Gastroesophageal sphincter (tissue), 3 donors: Measurements from ENCODE around the gene STYXL2.

Experiments used
- CTCF ChIP-seq, 4 experiments: fragments of 200-600 bp in 2 of 4; fragments of 450-650 bp in 2 of 4; sonication (generic) in 1 of 4; IDR thresholded peaks; one replicate each; pipeline ENCODE4 v1.5.1; 2017 to 2019; ENCODE audit warnings: antibody characterized with exemption in 4 of 4, mild to moderate bottlenecking in 2 of 4, moderate library complexity in 2 of 4
- EP300 ChIP-seq: sonication (generic); formaldehyde crosslinking; IDR thresholded peaks from one replicate; pipeline ENCODE4 v1.6.1; 2017; ENCODE audit warnings: antibody characterized with exemption, mild to moderate bottlenecking
- POLR2A ChIP-seq, 2 donors: fragments of 450-650 bp; IDR thresholded peaks; one replicate each; pipeline ENCODE4 v1.6.1; 2017; ENCODE audit warnings: antibody characterized with exemption in 2 of 2, mild to moderate bottlenecking in 2 of 2, moderate library complexity in 1 of 2
- POLR2AphosphoS5 ChIP-seq: sonication (generic); formaldehyde crosslinking; IDR thresholded peaks from one replicate; pipeline ENCODE4 v1.6.1; 2017; ENCODE audit warnings: antibody characterized with exemption

GRCh38 chr1:167117225-167117624 lies 23.4 kb downstream of the STYXL2 start:
- TF ChIP-seq EP300, result no peak
- TF ChIP-seq CTCF (IDR thresholded peaks at IDR 0.05), result no peak
- TF ChIP-seq POLR2A (IDR thresholded peaks at IDR 0.05), result no peak
- TF ChIP-seq POLR2AphosphoS5, result no peak
